ENCODE measurements around the gene PFKFB2.

PFKFB2 gene

GRCh38 chr1:207103892-207104373 lies 50.9 kb downstream of the PFKFB2 start, which contains the start of gene C4BPA:
C4BPA (plus strand) TSS chr1:207104233; CDS start chr1:207113026, 8,793 bp downstream.
- TF ChIP-seq CTCF (IDR thresholded peaks at IDR 0.05; ENCODE audit: low read depth, low read length): no peak
- Histone ChIP-seq H3K4me1 (no peaks in the 10 kb centered on the region), H3K36me3 (no peaks in the 10 kb centered on the region), H3K27me3 (peaks cover 79% of the 10 kb centered on the region), H3K9me3 (no peaks in the 10 kb centered on the region), H3K4me3 (ENCODE audit: low read depth, low read length) (no peak within 1 kb of the TSS)
- DNase-seq: no peak

- Histone ChIP-seq H3K9me3 (no peaks in the 10 kb centered on the region), H3K27me3 (peaks cover 41% of the 10 kb centered on the region), H3K36me3 (no peaks in the 10 kb centered on the region), H3K4me1 (no peaks in the 10 kb centered on the region), H3K4me3 (ENCODE audit: low read depth, low read length) (no peak overlapping the region)
- no peak for TF ChIP-seq CTCF (IDR thresholded peaks at IDR 0.05; ENCODE audit: low read depth, low read length)
- no peak for DNase-seq
Measured at GRCh38 chr1:207109004-207109403, 55.9 kb downstream of the PFKFB2 start.

- H3K9me3 ChIP-seq: no peaks in the 10 kb centered on the region
- DNase-seq: no peak
- no peak overlapping the region for H3K4me3 ChIP-seq (ENCODE audit: low read depth, low read length)
- H3K36me3 ChIP-seq: no peaks in the 10 kb centered on the region
- no peak for TF ChIP-seq CTCF (IDR thresholded peaks at IDR 0.05; ENCODE audit: low read depth, low read length)
- H3K4me1 ChIP-seq: no peaks in the 10 kb centered on the region
- H3K27me3 ChIP-seq: peaks cover 8% of the 10 kb centered on the region
Measured at GRCh38 chr1:207112616-207113296, 59.7 kb downstream of the PFKFB2 start.

- no peak for DNase-seq
- Histone ChIP-seq H3K36me3 (no peaks in the 10 kb centered on the region), H3K27me3 (peaks cover 4% of the 10 kb centered on the region; the same call in 1 of the 2 replicates), H3K9me3 (no peaks in the 10 kb centered on the region), H3K4me3 (ENCODE audit: low read depth, low read length) (no peak overlapping the region), H3K4me1 (no peaks in the 10 kb centered on the region)
- TF ChIP-seq CTCF (IDR thresholded peaks at IDR 0.05; ENCODE audit: low read depth, low read length): no peak
Measured at GRCh38 chr1:207115269-207115668, 62.2 kb downstream of the PFKFB2 start.

GRCh38 chr1:207124389-207124788 lies 71.3 kb downstream of the PFKFB2 start:
- no peak for TF ChIP-seq CTCF (IDR thresholded peaks at IDR 0.05; ENCODE audit: low read depth, low read length)
- Histone ChIP-seq H3K4me3 (ENCODE audit: low read depth, low read length) (no peak overlapping the region), H3K4me1 (no peaks in the 10 kb centered on the region), H3K36me3 (no peaks in the 10 kb centered on the region), H3K9me3 (no peaks in the 10 kb centered on the region), H3K27me3 (no peaks in the 10 kb centered on the region; the same call in none of the 2 replicates)
- DNase-seq: no peak

- no peak overlapping the region for H3K4me3 ChIP-seq (ENCODE audit: low read depth, low read length)
- peaks cover 6% of the 10 kb centered on the region for H3K27me3 ChIP-seq
- H3K9me3 ChIP-seq: no peaks in the 10 kb centered on the region
- H3K4me1 ChIP-seq: no peaks in the 10 kb centered on the region
- no peak for DNase-seq
- TF ChIP-seq CTCF (IDR thresholded peaks at IDR 0.05; ENCODE audit: low read depth, low read length): no peak
- no peaks in the 10 kb centered on the region for H3K36me3 ChIP-seq
Measured at GRCh38 chr1:207128336-207128921, 75.4 kb downstream of the PFKFB2 start.

Data from BE2C (cell line).